DND-41 (cell line): Measurements from ENCODE around the gene LDHAL6B.

Experiments used
- ATAC-seq: fragments of 200-7000 bp; cut with Tn5 transposase; 3 replicates; pipeline ENCODE4 v1.9.1; 2021; ENCODE audit warnings: low read depth; ENCODE audit not compliant: insufficient read depth
- DNase-seq: peaks from one replicate; pipeline ENCODE4 v3.0.0-alpha.2; 2020
- H2AFZ ChIP-seq: 2 replicates; pipeline ENCODE4 v1.6.0; 2012; ENCODE audit warnings: low read depth, low read length
- H3K27ac ChIP-seq: 2 replicates; pipeline ENCODE4 v1.5.1; 2012; ENCODE audit warnings: low read length, inconsistent platforms
- H3K27me3 ChIP-seq: fragments of 200-600 bp; sonication (generic); 2 replicates; pipeline ENCODE4 v1.6.0; 2012; ENCODE audit warnings: low read length, mild to moderate bottlenecking, inconsistent platforms; ENCODE audit not compliant: insufficient read depth, poor library complexity
- H3K36me3 ChIP-seq: 2 replicates; pipeline ENCODE4 v1.5.1; 2012; ENCODE audit warnings: low read length, inconsistent platforms; ENCODE audit not compliant: insufficient read depth
- H3K4me1 ChIP-seq: 2 replicates; pipeline ENCODE4 v1.5.1; 2012; ENCODE audit warnings: mild to moderate bottlenecking, low read length; ENCODE audit not compliant: insufficient read depth
- H3K4me2 ChIP-seq: 2 replicates; pipeline ENCODE4 v1.6.0; 2012; ENCODE audit warnings: mild to moderate bottlenecking, moderate library complexity, low read length, inconsistent platforms; ENCODE audit not compliant: insufficient read depth
- H3K4me3 ChIP-seq, 2 experiments: fragments of 200-600 bp in 1 of 2; shearing (Covaris generic) in 1 of 2; 2 replicates each; pipeline ENCODE4 v1.5.1; 2012 to 2016; ENCODE audit warnings: inconsistent platforms in 2 of 2, low read length in 2 of 2, mild to moderate bottlenecking in 2 of 2, low read depth in 1 of 2, moderate library complexity in 1 of 2
- H3K79me2 ChIP-seq: 2 replicates; pipeline ENCODE4 v1.6.0; 2012; ENCODE audit warnings: low read length, inconsistent platforms; ENCODE audit not compliant: insufficient read depth
- H3K9ac ChIP-seq: 2 replicates; pipeline ENCODE4 v1.6.0; 2012; ENCODE audit warnings: low read depth, mild to moderate bottlenecking, inconsistent platforms, low read length, moderate library complexity
- H3K9me3 ChIP-seq: 2 replicates; pipeline ENCODE4 v1.5.1; 2012; ENCODE audit warnings: low read length, moderate library complexity, mild to moderate bottlenecking, inconsistent platforms; ENCODE audit not compliant: insufficient read depth, severe bottlenecking
- H4K20me1 ChIP-seq: 2 replicates; pipeline ENCODE4 v1.6.0; 2012; ENCODE audit warnings: low read length; ENCODE audit not compliant: insufficient read depth
- EZH2 ChIP-seq: IDR thresholded peaks from 3 replicates; pipeline ENCODE4 v1.6.1; 2012; ENCODE audit warnings: borderline replicate concordance, low read depth, mild to moderate bottlenecking, moderate library complexity, low read length, inconsistent platforms; ENCODE audit not compliant: severe bottlenecking
- TF ChIP-seq, protein P1 (sequence below): IDR thresholded peaks from 2 replicates; pipeline ENCODE4 v1.5.1; 2012; ENCODE audit warnings: borderline replicate concordance, low read length, moderate library complexity, mild to moderate bottlenecking; ENCODE audit not compliant: poor library complexity, severe bottlenecking; ENCODE audit errors: extremely low read depth

LDHAL6B gene

DNA sequence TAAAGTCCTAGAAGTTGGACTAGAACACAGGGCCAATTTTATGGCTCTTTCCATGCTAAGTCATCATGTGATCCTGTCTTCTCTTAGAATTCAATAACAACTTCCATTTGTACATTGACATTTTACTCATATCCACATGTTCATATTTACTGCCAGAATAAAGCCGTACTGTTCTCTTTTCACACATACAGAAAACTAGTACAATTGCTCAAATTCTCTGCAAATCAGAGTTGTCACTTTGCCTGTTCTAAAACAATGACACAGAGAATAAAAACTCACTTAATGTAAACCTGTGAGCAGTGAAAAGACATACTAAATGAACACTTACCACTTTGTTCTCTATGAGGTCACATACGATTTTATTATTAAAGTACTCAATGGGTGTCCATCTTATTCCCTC is 3.5 kb downstream of the LDHAL6B start:
- no peaks in the 10 kb centered on the region for H3K79me2 ChIP-seq
- H3K9me3 ChIP-seq, result no peaks in the 10 kb centered on the region
- H4K20me1 ChIP-seq, result no peaks in the 10 kb centered on the region
- H3K4me1 ChIP-seq, result no peaks in the 10 kb centered on the region
- TF ChIP-seq, protein P1, sequence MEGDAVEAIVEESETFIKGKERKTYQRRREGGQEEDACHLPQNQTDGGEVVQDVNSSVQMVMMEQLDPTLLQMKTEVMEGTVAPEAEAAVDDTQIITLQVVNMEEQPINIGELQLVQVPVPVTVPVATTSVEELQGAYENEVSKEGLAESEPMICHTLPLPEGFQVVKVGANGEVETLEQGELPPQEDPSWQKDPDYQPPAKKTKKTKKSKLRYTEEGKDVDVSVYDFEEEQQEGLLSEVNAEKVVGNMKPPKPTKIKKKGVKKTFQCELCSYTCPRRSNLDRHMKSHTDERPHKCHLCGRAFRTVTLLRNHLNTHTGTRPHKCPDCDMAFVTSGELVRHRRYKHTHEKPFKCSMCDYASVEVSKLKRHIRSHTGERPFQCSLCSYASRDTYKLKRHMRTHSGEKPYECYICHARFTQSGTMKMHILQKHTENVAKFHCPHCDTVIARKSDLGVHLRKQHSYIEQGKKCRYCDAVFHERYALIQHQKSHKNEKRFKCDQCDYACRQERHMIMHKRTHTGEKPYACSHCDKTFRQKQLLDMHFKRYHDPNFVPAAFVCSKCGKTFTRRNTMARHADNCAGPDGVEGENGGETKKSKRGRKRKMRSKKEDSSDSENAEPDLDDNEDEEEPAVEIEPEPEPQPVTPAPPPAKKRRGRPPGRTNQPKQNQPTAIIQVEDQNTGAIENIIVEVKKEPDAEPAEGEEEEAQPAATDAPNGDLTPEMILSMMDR, result no peak
- TF ChIP-seq EZH2, result no peak
- no peak overlapping the region for H3K9ac ChIP-seq
- no peaks in the 10 kb centered on the region for H3K27me3 ChIP-seq
- ATAC-seq (no peak), DNase-seq (no peak)
- no peaks in the 10 kb centered on the region for H3K36me3 ChIP-seq
- H2AFZ ChIP-seq, result no peak overlapping the region
- H3K27ac ChIP-seq, result no peak overlapping the region
- no peak overlapping the region for H3K4me3 ChIP-seq
- no peak overlapping the region for H3K4me2 ChIP-seq

DNA sequence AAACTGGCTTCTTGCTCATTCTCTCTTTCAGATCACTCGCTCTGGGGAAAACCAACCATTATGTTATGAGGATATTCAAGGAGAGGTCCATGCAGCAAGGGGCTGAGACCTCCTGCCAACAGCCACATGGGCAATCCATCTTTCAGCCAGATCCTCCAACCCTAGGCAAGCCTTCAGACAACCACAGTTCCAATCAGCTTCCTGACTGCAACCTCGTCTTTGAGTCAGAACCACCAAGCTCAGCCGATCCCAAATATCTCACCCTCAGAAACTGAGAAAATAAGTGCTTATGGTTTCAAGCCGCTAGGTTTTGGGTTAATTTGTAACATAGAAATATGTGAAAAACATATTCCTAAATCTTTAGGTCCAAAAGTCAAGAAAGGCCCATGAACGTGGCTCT is 10.3 kb downstream of the LDHAL6B start:
- Histone ChIP-seq H3K4me2 (no peak overlapping the region), H3K9me3 (no peaks in the 10 kb centered on the region), H3K79me2 (no peaks in the 10 kb centered on the region), H3K9ac (no peak overlapping the region), H3K4me3 (no peak overlapping the region), H2AFZ (no peak overlapping the region), H3K27ac (no peak overlapping the region), H4K20me1 (no peaks in the 10 kb centered on the region), H3K36me3 (no peaks in the 10 kb centered on the region), H3K27me3 (no peaks in the 10 kb centered on the region), H3K4me1 (no peaks in the 10 kb centered on the region)
- no peak for DNase-seq
- no peak for ATAC-seq
- TF ChIP-seq, protein P1, result no peak
- no peak for TF ChIP-seq EZH2

DNA sequence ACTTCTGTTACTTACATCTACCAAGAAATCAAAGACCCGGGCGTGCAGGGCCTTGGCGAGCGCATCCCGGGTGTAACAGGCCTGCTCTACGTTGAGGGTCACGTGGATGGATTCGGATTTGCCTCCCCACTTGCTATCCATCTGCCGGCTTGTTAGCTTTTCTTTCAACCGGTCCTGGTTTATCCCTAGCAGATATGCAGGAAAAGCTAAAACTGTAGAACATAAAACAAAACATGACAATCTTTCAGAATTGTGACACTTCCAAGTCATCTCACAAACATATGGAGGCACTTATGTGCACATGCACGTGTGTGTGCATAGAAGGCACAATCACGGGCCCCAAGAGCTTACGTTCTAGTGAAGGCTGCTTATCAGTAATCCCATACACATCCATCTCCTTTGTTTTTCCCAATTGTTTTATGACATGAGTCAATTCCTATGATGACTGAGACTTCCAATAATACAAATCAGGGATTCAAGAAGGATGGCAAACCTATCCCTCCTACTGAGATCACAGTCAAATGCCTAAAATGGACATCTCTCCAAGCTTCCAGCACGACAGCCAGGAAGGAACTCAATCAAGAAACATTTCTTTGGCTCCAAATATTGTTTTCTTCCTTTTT is 11.3 kb downstream of the LDHAL6B start:
- Histone ChIP-seq H3K9ac (no peak overlapping the region), H3K4me3 (no peak overlapping the region), H3K27ac (no peak overlapping the region), H4K20me1 (no peaks in the 10 kb centered on the region), H3K36me3 (no peaks in the 10 kb centered on the region), H3K4me2 (no peak overlapping the region), H3K4me1 (no peaks in the 10 kb centered on the region), H2AFZ (no peak overlapping the region), H3K79me2 (no peaks in the 10 kb centered on the region), H3K9me3 (no peaks in the 10 kb centered on the region), H3K27me3 (no peaks in the 10 kb centered on the region)
- no peak for DNase-seq
- TF ChIP-seq, protein P1, result no peak
- ATAC-seq, result no peak

DNA sequence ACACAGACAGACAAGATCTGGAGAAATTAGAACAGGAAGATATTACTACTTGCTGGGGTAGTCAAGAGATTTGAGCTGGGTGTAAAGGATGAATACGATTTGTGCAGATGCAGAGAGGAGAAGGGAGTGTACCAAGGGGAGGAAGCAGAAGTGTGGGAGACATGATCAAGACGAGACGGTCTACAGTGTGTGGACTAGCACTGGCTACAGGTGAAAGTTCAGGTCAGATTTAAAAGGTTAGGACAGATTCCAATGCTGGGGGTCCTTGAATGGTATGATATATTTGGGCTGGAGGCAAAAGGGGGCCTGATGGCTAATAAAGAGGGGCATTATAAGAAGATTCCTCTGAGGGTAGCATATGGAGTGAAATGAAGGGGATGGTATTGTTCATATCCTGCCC is 12.1 kb downstream of the LDHAL6B start:
- Histone ChIP-seq H3K4me2 (no peak overlapping the region), H3K4me1 (no peaks in the 10 kb centered on the region), H3K9me3 (no peaks in the 10 kb centered on the region), H3K27ac (no peak overlapping the region), H3K4me3 (no peak overlapping the region), H3K36me3 (no peaks in the 10 kb centered on the region), H4K20me1 (no peaks in the 10 kb centered on the region), H3K27me3 (no peaks in the 10 kb centered on the region), H3K79me2 (no peaks in the 10 kb centered on the region), H3K9ac (no peak overlapping the region), H2AFZ (no peak overlapping the region)
- ATAC-seq (no peak), DNase-seq (no peak)
- TF ChIP-seq, protein P1, result no peak
- no peak for TF ChIP-seq EZH2
